Activated T-helper 1 cell treated with anti-CD3 and anti-CD28 coated beads, Interleukin-12 subunit alpha, Interleukin-12 subunit beta, Interleukin-2, Interleukin-4 antibody, amounts not matched to agents 30 ng/mL and 10 ng/mL and 1 ng/mL, durations not matched to agents 14 hours and 24 hours and 36 hours (primary cell): Measurements from ENCODE around the gene PCDHGB5. TPM values are rescaled to one million over a fixed set of nuclear protein-coding genes. Genes with fewer than 3 reads are reported as not detected.
A peak's percentile ranks its signal among the peaks of the same experiment; 100 is the strongest.
"Not testable (repeated sequence)": the region's sequence is repeated elsewhere in the genome, so short reads cannot be mapped to it uniquely, and the experiment has no call there.

Source experiments
- DNase-seq: peaks from one replicate; pipeline ENCODE4 v3.0.0; 2021; ENCODE audit warnings: low spot score
- H3K27ac Mint-ChIP-seq: one replicate; pipeline ENCODE4 v1.8.0; 2021; ENCODE audit warnings: mild to moderate bottlenecking, mixed read lengths
- H3K27me3 Mint-ChIP-seq: one replicate; pipeline ENCODE4 v1.8.0; 2022; ENCODE audit warnings: mild to moderate bottlenecking, moderate library complexity, mixed read lengths; ENCODE audit not compliant: insufficient read depth
- H3K36me3 Mint-ChIP-seq: one replicate; pipeline ENCODE4 v1.8.0; 2021; ENCODE audit warnings: low read depth, mixed read lengths
- H3K4me1 Mint-ChIP-seq: one replicate; pipeline ENCODE4 v1.8.0; 2021; ENCODE audit warnings: low read depth, mixed read lengths
- H3K4me3 Mint-ChIP-seq: one replicate; pipeline ENCODE4 v1.8.0; 2021; ENCODE audit warnings: mild to moderate bottlenecking, moderate library complexity, mixed read lengths
- H3K9me3 Mint-ChIP-seq: one replicate; pipeline ENCODE4 v1.8.0; 2021; ENCODE audit warnings: mixed read lengths
- intact Hi-C: fragments of 100-400 bp; cut with micrococcal nuclease; formaldehyde crosslinking; loops from one replicate; pipeline ENCODE4 v1.15.1; 2024
- total RNA-seq: library from RNA; stranded (reverse); gene quantifications from 2 replicates; pipeline ENCODE4 v1.2.3, GENCODE V29; 2022

The PCDHGB5 gene
- total RNA-seq, 1 donor from 2014 or later: 0.83 TPM

DNA sequence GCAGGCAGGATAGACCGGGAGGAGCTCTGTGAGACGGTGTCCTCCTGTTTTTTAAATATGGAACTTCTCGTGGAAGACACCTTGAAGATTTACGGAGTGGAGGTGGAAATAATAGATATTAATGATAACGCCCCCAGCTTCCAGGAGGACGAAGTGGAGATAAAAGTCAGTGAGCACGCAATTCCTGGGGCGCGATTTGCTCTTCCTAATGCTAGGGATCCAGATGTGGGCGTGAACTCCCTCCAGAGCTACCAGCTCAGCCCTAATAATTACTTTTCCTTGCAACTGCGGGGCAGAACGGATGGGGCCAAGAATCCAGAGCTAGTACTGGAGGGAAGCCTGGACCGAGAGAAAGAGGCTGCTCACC lies 23.7 kb downstream of the PCDHGB5 start:
- Mint-ChIP-seq H3K4me3 (peak overlapping the region; percentile 86), H3K36me3 (peaks cover 9% of the 10 kb centered on the region), H3K4me1 (peaks cover 14% of the 10 kb centered on the region), H3K9me3 (peaks cover 29% of the 10 kb centered on the region), H3K27ac (peak overlapping the region; percentile 55), H3K27me3 (peaks cover 46% of the 10 kb centered on the region)
- DNase-seq: no peak
- intact Hi-C loops: loop anchor here (5.0 kb wide), 5 partner anchors 34 to 189 kb away; partner anchors contain the start of genes PCDHGA2, PCDHGA5, PCDHGB4 and PCDHGC3

DNA sequence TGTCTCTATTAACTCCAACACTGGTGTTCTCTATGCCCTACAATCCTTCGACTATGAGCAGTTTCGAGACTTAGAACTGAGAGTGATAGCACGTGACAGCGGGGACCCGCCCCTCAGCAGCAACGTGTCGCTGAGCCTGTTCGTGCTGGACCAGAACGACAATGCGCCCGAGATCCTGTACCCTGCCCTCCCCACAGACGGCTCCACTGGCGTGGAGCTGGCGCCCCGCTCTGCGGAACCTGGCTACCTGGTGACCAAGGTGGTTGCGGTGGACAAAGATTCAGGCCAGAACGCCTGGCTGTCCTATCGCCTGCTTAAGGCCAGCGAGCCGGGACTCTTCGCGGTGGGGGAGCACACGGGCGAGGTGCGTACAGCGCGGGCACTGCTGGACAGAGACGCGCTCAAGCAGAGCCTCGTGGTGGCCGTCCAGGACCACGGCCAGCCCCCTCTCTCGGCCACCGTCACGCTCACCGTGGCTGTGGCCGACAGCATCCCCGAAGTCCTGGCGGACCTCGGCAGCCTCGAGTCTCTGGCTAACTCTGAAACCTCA lies 25.1 kb downstream of the PCDHGB5 start:
- intact Hi-C loops: loop anchor here (5.0 kb wide), 5 partner anchors 36 to 191 kb away; partner anchors contain the start of genes PCDHGA2, PCDHGA5, PCDHGB4 and PCDHGC3
- no peak for DNase-seq
- peaks cover 9% of the 10 kb centered on the region for H3K4me1 Mint-ChIP-seq
- H3K4me3 Mint-ChIP-seq: no peak overlapping the region
- no peak overlapping the region for H3K27ac Mint-ChIP-seq
- H3K9me3 Mint-ChIP-seq: peaks cover 29% of the 10 kb centered on the region
- H3K27me3 Mint-ChIP-seq: peaks cover 43% of the 10 kb centered on the region
- peaks cover 9% of the 10 kb centered on the region for H3K36me3 Mint-ChIP-seq

GRCh38 chr5:141427783-141428426 lies 30.2 kb downstream of the PCDHGB5 start:
- H3K27ac Mint-ChIP-seq: no peak overlapping the region
- peaks cover 28% of the 10 kb centered on the region for H3K9me3 Mint-ChIP-seq
- intact Hi-C loops: no loop called here
- no peaks in the 10 kb centered on the region for H3K36me3 Mint-ChIP-seq
- no peak overlapping the region for H3K4me3 Mint-ChIP-seq
- peaks cover 24% of the 10 kb centered on the region for H3K27me3 Mint-ChIP-seq
- no peak for DNase-seq
- no peaks in the 10 kb centered on the region for H3K4me1 Mint-ChIP-seq

GRCh38 chr5:141430332-141431113 lies 32.8 kb downstream of the PCDHGB5 start, which contains the start of gene PCDHGA12:
PCDHGA12 (plus strand) TSS chr5:141430507; CDS start chr5:141430760, 253 bp downstream.
- no peak for DNase-seq
- peak within 1 kb of the TSS; percentile 67 for H3K27ac Mint-ChIP-seq
- H3K4me3 Mint-ChIP-seq: peak within 1 kb of the TSS; percentile 73
- peaks cover 32% of the 10 kb centered on the region for H3K9me3 Mint-ChIP-seq
- peaks cover 17% of the 10 kb centered on the region for H3K27me3 Mint-ChIP-seq
- no peaks in the 10 kb centered on the region for H3K4me1 Mint-ChIP-seq
- no peaks in the 10 kb centered on the region for H3K36me3 Mint-ChIP-seq
- intact Hi-C loops: loop anchor here (1.0 kb wide), 1 partner anchor 83 kb away; no protein-coding TSS in a partner anchor

DNA sequence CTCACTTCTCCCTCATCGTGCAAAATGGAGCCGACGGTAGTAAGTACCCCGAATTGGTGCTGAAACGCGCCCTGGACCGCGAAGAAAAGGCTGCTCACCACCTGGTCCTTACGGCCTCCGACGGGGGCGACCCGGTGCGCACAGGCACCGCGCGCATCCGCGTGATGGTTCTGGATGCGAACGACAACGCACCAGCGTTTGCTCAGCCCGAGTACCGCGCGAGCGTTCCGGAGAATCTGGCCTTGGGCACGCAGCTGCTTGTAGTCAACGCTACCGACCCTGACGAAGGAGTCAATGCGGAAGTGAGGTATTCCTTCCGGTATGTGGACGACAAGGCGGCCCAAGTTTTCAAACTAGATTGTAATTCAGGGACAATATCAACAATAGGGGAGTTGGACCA lies 33.5 kb downstream of the PCDHGB5 start:
- peak overlapping the region; percentile 73 for H3K4me3 Mint-ChIP-seq
- H3K36me3 Mint-ChIP-seq: no peaks in the 10 kb centered on the region

DNA sequence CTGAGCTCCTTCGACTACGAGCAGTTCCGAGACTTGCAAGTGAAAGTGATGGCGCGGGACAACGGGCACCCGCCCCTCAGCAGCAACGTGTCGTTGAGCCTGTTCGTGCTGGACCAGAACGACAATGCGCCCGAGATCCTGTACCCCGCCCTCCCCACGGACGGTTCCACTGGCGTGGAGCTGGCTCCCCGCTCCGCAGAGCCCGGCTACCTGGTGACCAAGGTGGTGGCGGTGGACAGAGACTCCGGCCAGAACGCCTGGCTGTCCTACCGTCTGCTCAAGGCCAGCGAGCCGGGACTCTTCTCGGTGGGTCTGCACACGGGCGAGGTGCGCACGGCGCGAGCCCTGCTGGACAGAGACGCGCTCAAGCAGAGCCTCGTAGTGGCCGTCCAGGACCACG lies 34.6 kb downstream of the PCDHGB5 start:
- intact Hi-C loops, H3K4me3 Mint-ChIP-seq, H3K4me1 Mint-ChIP-seq, H3K27ac Mint-ChIP-seq, H3K36me3 Mint-ChIP-seq, DNase-seq: not testable (repeated sequence)
- Mint-ChIP-seq H3K27me3 (peaks cover 16% of the 10 kb centered on the region), H3K9me3 (peaks cover 32% of the 10 kb centered on the region)

More for the DNA sequence above, 33.5 kb downstream of the PCDHGB5 start:
- no peaks in the 10 kb centered on the region for H3K4me1 Mint-ChIP-seq
- intact Hi-C loops: no loop called here
- no peak for DNase-seq
- H3K27ac Mint-ChIP-seq: no peak overlapping the region
- H3K9me3 Mint-ChIP-seq: peaks cover 32% of the 10 kb centered on the region
- peaks cover 16% of the 10 kb centered on the region for H3K27me3 Mint-ChIP-seq

- H3K36me3 Mint-ChIP-seq, intact Hi-C loops, H3K27ac Mint-ChIP-seq, DNase-seq, H3K4me3 Mint-ChIP-seq, H3K4me1 Mint-ChIP-seq: not testable (repeated sequence)
- Mint-ChIP-seq H3K27me3 (peaks cover 16% of the 10 kb centered on the region), H3K9me3 (peaks cover 32% of the 10 kb centered on the region)
These were observed 35.0 kb downstream of the PCDHGB5 start for GRCh38 chr5:141432726-141433125.

DNA sequence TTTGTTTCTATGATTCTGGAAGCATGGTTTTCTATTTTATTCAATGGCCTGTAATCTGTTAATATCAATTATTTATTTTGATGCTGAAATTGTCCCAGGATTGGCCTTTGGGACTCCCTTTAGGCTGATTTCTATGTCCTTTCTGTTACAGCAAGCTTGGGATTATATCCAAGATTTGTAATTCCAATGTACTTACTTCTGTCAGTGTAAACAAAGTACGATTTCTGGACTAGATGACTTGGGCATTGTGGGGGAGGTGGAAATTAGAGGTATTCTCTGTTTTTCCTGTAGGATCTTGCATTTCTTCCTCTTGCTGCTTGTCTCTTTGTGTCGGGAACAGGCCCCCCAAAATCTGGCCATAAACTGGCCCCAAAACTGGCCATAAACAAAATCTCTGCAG lies 36.3 kb downstream of the PCDHGB5 start:
- Mint-ChIP-seq H3K9me3 (peaks cover 26% of the 10 kb centered on the region), H3K27ac (no peak overlapping the region), H3K4me1 (no peaks in the 10 kb centered on the region), H3K4me3 (no peak overlapping the region), H3K36me3 (no peaks in the 10 kb centered on the region), H3K27me3 (peaks cover 12% of the 10 kb centered on the region)
- DNase-seq: no peak
- intact Hi-C loops: loop anchor here (2.0 kb wide), 1 partner anchor 33 kb away; no protein-coding TSS in a partner anchor

DNA sequence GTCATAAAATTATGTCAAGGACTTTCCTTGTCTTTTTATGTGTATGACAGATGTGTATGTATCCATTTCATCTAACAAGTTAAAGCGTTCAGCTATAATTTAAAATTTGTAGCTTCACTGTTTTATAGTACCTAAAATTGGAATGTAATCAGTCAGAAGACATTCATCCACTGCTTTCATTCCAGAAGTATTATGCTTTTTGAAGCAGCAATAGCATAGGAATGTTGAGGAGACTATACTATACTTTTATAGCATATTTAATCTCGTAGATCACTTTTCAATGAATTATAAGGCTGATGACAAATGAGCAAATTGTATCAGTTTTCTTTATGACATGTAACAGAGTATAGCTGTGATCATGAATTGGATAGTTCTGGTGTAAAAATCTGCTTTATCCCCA lies 39.5 kb downstream of the PCDHGB5 start:
- Mint-ChIP-seq H3K27me3 (peaks cover 4% of the 10 kb centered on the region), H3K4me3 (no peak overlapping the region), H3K4me1 (no peaks in the 10 kb centered on the region), H3K36me3 (no peaks in the 10 kb centered on the region), H3K27ac (no peak overlapping the region), H3K9me3 (peaks cover 10% of the 10 kb centered on the region)
- intact Hi-C loops: no loop called here
- no peak for DNase-seq

DNA sequence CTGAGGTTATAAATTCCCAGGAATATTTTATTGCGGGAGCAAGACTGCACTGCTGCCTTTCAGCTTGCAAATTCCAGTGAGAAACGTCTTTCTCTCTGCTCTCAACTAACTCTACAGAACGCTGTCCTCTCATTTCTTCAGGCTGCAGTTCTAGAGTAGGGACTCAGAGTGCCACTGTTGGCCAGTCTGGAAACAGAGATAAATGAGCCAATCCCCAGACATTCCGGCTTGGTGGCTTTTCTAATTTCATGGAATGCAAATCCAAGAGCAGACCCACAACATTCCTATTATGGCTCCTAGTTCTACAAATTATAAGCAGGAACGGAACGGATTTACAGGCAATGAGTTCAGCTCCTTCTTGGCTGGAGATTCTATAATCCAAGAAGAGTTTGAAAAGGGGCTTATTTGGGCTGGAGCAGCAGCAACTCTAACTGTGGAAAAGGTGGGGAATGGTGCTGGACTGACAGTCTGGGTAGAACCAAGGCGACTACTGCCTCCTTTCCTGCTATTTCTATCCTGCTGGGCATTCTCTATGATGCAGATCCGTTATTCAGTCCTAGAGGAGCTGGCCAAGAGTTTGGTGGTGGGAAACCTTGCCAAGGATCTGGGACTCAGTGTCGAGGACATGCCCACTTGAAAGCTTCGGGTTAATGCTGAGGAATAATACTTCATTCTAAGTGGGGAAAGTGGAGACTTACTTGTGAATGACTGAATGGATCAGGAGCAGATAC lies 41.8 kb downstream of the PCDHGB5 start:
- Mint-ChIP-seq H3K27me3 (peaks cover 6% of the 10 kb centered on the region), H3K36me3 (no peaks in the 10 kb centered on the region), H3K27ac (no peak overlapping the region), H3K9me3 (peaks cover 3% of the 10 kb centered on the region), H3K4me1 (no peaks in the 10 kb centered on the region), H3K4me3 (no peak overlapping the region)
- intact Hi-C loops: no loop called here
- DNase-seq: no peak

GRCh38 chr5:141440341-141440740 lies 42.6 kb downstream of the PCDHGB5 start:
- intact Hi-C loops: no loop called here
- H3K27me3 Mint-ChIP-seq: peaks cover 8% of the 10 kb centered on the region
- no peak overlapping the region for H3K27ac Mint-ChIP-seq
- no peak for DNase-seq
- no peaks in the 10 kb centered on the region for H3K36me3 Mint-ChIP-seq
- no peak overlapping the region for H3K4me3 Mint-ChIP-seq
- H3K4me1 Mint-ChIP-seq: no peaks in the 10 kb centered on the region
- H3K9me3 Mint-ChIP-seq: peaks cover 3% of the 10 kb centered on the region

DNA sequence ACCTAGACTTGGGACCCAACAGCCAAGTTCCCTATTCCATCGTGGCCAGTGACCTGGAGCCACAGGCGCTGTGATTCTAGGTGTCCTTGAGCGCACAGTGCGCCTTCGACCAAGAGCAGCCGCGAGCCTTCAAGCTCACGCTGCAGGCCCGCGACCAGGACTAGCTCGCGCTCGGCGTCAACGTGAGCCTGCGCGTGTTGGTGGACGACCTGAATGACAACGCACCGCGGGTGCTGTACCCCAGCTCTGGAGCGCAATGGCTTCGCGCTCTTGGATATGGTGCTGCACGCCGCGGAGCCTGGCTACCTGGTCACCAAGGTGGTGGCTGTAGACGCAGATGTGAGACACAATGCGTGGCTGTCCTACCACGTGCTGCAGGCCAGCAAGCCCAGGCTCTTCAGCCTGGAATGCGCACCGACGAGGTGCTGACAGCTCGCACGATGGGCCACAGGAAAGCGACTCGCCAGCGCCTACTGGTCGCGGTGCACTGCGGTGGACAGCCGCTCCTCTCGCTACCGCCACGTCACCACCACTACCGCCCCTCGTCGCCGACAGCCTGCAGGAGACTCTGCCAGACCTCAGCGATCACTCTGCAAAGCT lies 43.9 kb downstream of the PCDHGB5 start:
- Mint-ChIP-seq H3K9me3 (peaks cover 3% of the 10 kb centered on the region), H3K36me3 (no peaks in the 10 kb centered on the region), H3K4me3 (no peak overlapping the region), H3K27ac (no peak overlapping the region), H3K27me3 (peaks cover 4% of the 10 kb centered on the region), H3K4me1 (no peaks in the 10 kb centered on the region)
- DNase-seq: no peak
- intact Hi-C loops: no loop called here
